Measurements from ENCODE around the gene TMEM239.

GRCh38 chr20:2849529-2849928, 33.4 kb downstream of the TMEM239 start:
- TF ChIP-seq EZH2 (IDR thresholded peaks at IDR 0.05) (no peak), POLR2AphosphoS5 (IDR thresholded peaks at IDR 0.05; ENCODE audit: borderline replicate concordance, low read depth, low read length) (no peak), FOXP2 (optimal IDR thresholded peaks at IDR 0.05; ENCODE audit: control extremely low read depth, extremely low read length, insufficient read depth) (no peak)
